Fibroblast of upper back skin (primary cell): ENCODE results near the gene LTBP2.

Source experiments
- DNase-seq: peaks from one replicate; pipeline ENCODE4 v3.0.0-alpha.2; 2013

LTBP2 gene

GRCh38 chr14:74610866-74611649, 979 bp downstream of the LTBP2 start:
- DNase-seq = peak; percentile 39

DNA sequence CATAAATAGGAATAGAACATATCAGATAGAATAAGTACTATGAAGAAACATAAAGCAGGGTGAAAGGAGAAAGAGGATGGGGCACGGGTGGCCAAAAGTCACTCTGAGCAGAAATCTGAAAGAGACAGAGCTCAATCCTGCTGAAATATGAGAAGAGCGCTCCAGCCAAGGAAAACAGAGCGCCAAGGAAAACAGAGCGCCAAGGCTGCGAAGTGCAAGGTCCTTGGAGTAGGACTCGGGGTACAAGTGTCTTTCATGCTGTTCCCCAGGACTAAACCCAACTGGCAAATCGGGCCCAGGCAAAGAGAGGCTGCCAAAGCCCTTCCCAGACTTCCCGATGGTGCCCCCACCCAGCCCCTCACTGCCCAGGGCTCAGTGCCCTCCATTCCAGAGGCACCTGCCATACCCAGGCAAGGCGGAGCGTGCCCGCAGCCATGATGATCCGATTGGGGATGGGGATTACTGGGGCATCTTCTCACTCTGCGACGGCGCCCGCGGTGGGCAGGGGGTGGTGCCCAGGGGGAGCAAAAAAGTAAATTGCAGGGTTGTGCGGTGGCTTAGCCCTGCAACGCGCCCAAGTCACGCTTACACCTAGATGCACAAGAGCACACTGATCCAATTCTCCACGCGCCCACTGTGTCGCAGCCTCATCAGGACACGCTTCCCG, 1.7 kb downstream of the LTBP2 start:
- no peak for DNase-seq

GRCh38 chr14:74609721-74610120, 2.3 kb downstream of the LTBP2 start:
- DNase-seq = no peak

DNA sequence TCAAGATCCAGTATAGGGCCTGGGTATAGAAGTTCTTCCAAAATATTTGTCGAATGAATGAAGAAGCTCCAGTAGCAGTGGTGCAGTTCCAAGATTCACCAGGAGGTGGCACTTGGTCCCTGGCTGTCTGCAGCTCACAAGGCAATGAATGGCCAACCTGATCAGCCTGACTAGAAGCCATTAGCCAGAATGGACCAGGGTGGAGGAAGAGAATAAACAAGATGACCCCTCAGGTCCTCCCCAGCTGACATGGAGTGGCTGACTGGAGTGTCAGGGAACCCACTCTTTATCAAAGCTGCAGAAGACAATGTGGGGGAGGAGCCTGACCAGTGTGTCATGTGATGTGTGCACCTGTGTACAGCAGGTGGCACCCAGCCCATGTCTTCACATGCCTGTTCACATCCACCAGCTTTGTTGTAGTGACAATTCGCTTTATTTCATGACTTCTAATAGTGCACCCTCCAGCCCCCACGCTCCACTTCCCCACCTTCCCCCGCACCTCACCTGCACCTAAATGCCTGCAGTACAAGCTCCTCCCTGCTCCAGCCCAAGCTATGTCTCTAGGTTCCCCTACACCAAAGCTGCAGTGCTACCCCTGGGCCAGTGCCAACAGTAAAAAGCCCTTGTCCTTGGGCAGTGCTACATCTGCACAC, 3.0 kb downstream of the LTBP2 start:
- peak; percentile 87 for DNase-seq

DNA sequence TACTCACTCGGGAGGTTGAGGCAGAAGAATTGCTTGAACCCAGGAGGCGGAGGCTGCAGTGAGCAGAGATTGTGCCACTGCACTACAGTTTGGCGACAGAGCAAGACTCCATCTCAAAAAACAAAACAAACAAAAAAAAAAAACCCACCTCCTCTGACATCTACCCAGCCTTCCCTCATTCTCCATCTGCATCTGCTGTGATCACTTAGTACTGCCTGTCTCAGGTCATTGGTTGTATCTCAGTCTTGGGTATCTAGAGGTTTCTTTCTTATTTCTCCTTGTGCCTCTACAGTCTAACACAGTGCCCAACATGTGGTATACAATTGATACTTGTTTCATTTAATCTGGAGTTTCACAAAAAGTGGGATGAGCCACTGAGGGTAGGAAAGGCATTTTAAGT, 5.3 kb downstream of the LTBP2 start:
- no peak for DNase-seq

DNA sequence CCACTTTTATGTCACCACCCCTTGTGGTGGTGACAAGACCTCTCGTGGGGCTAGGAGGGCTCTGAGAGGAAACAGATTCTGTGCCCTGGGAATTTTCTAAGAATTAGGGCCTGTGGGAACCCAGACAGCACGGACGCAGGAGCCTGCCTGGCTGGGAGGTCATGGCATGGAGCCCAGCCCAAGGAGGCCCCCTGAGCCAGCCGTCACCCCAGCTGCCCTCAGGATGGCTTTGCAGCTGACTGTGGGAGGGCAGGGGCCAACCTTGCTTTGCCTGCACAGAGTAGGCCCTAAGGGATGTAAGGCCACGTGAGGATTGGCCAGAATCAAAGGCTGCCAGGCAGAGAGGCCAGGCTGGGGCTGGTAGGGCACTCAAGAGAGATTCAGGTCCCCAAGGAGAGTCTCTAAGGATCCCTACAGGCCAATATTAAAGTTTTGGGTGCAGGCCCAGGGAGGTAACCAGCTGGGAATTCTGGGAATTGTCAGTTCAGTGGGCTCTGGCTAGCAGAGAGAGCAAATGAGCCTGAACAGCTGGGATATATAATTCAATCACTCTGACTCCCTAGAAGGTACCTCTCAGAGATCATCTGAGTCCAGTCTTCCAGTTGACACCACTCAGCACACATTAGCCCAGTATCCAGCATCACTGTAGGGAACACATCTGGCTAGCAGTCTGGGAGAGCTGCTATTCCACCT, 6.4 kb downstream of the LTBP2 start:
- no peak for DNase-seq

GRCh38 chr14:74604911-74605310, 7.1 kb downstream of the LTBP2 start:
- peak; percentile 56 for DNase-seq

- no peak for DNase-seq
Observed at GRCh38 chr14:74604157-74604556, 7.9 kb downstream of the LTBP2 start.

DNA sequence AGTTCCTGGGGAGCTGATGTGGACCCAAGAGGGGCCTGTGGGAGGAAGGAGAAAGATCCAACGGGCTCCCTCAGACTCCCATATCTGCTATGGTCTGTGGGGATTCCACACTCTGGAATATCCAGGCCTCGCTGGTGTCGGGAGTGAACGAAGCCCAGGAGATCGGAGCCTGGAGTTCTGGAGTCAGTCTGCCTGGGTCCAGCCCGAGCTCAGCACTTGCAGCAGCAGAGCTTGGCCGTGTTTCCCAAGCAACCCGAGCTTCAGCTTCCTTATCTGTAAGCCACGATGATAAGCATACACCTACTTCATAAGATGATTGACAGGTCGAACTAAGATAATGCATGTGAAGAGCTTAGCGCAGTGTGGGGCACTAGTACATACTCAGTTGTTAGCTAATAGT, 10.1 kb downstream of the LTBP2 start:
- no peak for DNase-seq

DNA sequence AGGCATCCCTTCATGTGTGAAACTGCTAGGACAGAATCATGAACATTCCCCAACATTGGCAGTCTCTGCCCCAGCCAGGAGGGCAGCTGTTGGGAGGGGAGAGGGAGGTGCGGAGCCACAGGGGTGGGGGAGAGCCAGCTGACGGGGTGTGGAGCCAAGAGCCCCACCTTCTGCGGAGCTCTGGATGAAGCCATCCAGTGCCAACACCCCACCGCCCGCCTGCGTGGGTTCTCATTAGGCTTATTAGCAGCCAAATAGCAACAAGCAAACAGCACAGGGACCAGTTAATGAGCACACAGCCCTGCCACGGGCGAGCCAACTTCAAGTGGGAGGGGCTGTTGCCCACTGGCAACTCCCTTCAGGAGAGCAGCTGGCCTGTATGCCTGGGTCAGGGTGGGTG, 12.1 kb downstream of the LTBP2 start:
- DNase-seq = no peak

DNA sequence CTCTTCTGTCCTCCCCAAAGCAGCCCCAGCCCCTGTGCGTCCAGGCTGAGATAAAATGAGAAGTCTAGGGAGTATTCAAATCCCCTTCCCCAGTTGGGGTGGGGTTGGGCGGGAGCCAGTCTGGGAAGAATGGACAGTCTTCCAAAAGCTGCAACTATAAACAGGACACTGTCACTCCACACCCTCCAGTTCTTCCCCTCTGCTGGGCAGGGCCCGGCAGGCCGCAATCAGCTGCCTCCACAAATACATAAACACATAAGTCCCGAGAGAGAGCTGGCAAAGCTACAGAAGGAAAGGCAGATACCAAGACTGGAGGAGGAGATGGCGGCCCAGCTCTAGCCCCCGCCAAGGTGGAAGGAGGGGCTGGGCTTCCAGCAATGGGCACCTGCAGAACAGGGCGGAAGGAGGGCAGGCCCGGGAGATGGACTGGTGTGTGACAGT, 12.7 kb downstream of the LTBP2 start:
- DNase-seq = no peak

- DNase-seq = peak; percentile 79
Observed at GRCh38 chr14:74596741-74597450, 15.1 kb downstream of the LTBP2 start.

GRCh38 chr14:74595006-74595735, 16.9 kb downstream of the LTBP2 start:
- peak; percentile 88 for DNase-seq

DNA sequence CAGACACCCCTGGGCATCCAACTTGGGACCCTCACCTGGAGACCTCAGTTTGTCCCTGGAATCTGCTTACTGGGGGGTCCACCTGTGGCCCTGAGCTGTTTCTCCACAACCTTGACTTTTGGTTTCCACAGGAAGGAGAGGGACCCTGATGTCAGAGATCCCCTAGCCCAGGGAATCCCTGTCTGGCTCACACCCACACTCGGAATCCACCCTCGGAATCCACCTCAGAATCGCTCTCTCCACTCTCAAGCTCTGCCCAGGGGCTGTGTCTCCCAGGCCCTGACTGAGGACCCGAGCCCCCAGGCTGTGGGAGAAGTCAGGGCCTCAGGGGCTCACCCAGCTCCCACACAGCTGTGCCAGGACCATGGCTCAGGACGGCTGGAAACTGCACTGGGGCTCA, 17.4 kb downstream of the LTBP2 start:
- DNase-seq = no peak

GRCh38 chr14:74594029-74594428, 18.0 kb downstream of the LTBP2 start:
- no peak for DNase-seq

- no peak for DNase-seq
Observed at GRCh38 chr14:74593241-74593953, 18.6 kb downstream of the LTBP2 start.

GRCh38 chr14:74592476-74593201, 19.4 kb downstream of the LTBP2 start:
- no peak for DNase-seq

- no peak for DNase-seq
Observed at GRCh38 chr14:74591899-74592298, 20.1 kb downstream of the LTBP2 start.

GRCh38 chr14:74591394-74591793, 20.6 kb downstream of the LTBP2 start:
- DNase-seq = no peak

DNA sequence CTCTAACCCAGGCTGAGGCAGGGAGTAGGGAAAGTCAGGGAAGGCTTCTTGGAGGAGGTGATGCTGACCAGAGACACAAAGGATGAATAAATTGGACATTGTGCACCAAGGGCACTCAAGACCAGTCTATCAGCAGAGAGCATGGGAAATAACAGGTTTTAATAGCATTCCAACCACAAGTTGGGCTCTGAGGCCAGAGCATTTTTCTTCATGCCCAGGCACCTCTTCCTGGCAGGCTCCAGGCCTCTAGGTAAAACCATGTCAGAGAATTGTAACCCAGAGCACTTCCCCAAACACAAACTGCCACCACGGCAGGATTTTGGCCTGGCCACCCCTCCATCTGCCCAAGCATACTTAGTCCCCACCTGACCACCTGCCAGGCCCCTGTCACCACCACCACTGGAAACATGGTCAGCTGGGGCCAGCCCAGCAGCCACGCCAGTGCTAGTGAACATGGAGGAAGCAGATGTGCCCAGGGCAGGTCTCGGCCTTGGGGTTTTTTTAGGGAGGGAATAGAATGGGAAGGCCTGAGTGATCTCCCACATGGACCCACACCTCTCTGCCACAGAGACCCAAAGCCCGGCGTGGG, 22.7 kb downstream of the LTBP2 start:
- DNase-seq = no peak
